SK-N-SH treated with all-trans-retinoic acid at 6 μM for 48 hours (cell line): ENCODE measurements around the gene ITIH1.

Experiments used
- ATAC-seq: fragments of 200-7000 bp; cut with Tn5 transposase; 3 replicates; pipeline ENCODE4 v1.9.1; 2020; ENCODE audit warnings: mild to moderate bottlenecking, moderate library complexity
- ARNTL ChIP-seq: fragments of 450-650 bp; formaldehyde crosslinking; IDR thresholded peaks from 2 replicates; pipeline ENCODE4 v1.5.0; 2020; ENCODE audit warnings: low read depth, mild to moderate bottlenecking, moderate library complexity, borderline replicate concordance
- BACH2 ChIP-seq: fragments of 250-450 bp; sonication (Bioruptor Pico); IDR thresholded peaks from 2 replicates; pipeline ENCODE4 v1.9.0; 2021; ENCODE audit warnings: mild to moderate bottlenecking, borderline replicate concordance
- CSDC2 ChIP-seq: fragments of 250-450 bp; sonication (Bioruptor Pico); IDR thresholded peaks from 2 replicates; pipeline ENCODE4 v1.5.0; 2020; ENCODE audit warnings: mild to moderate bottlenecking, moderate library complexity
- ESRRG ChIP-seq: fragments of 250-450 bp; sonication (Bioruptor Pico); IDR thresholded peaks from 2 replicates; pipeline ENCODE4 v1.6.1; 2021; ENCODE audit warnings: mild to moderate bottlenecking
- GLIS3 ChIP-seq: fragments of 250-450 bp; sonication (Bioruptor Pico); IDR thresholded peaks from 2 replicates; pipeline ENCODE4 v1.5.0; 2020; ENCODE audit warnings: mild to moderate bottlenecking, moderate library complexity
- ISL1 ChIP-seq: fragments of 250-450 bp; sonication (Bioruptor Pico); IDR thresholded peaks from 2 replicates; pipeline ENCODE4 v2.1.2; 2022; ENCODE audit warnings: mild to moderate bottlenecking, moderate library complexity
- OSR1 ChIP-seq: fragments of 250-450 bp; sonication (Bioruptor Pico); IDR thresholded peaks from 2 replicates; pipeline ENCODE4 v1.8.0; 2022; ENCODE audit warnings: moderate library complexity, mild to moderate bottlenecking, inconsistent platforms
- RARB ChIP-seq: fragments of 250-450 bp; sonication (Bioruptor Pico); IDR thresholded peaks from 2 replicates; pipeline ENCODE4 v1.8.0; 2021; ENCODE audit warnings: mild to moderate bottlenecking, moderate library complexity
- SNAI2 ChIP-seq: fragments of 250-450 bp; sonication (Bioruptor Pico); IDR thresholded peaks from 2 replicates; pipeline ENCODE4 v1.5.0; 2020; ENCODE audit warnings: mild to moderate bottlenecking, moderate library complexity
- TCF4 ChIP-seq: fragments of 250-450 bp; sonication (Bioruptor Pico); IDR thresholded peaks from 2 replicates; pipeline ENCODE4 v1.8.0; 2021; ENCODE audit warnings: mild to moderate bottlenecking, moderate library complexity, borderline replicate concordance
- TOX ChIP-seq: fragments of 250-450 bp; sonication (Bioruptor Pico); IDR thresholded peaks from 2 replicates; pipeline ENCODE4 v1.8.0; 2021; ENCODE audit warnings: mild to moderate bottlenecking, moderate library complexity, borderline replicate concordance
- ZFP30 ChIP-seq: fragments of 450-650 bp; formaldehyde crosslinking; IDR thresholded peaks from 2 replicates; pipeline ENCODE4 v1.5.0; 2022; ENCODE audit warnings: mild to moderate bottlenecking, moderate library complexity
- ZNF565 ChIP-seq: fragments of 450-650 bp; formaldehyde crosslinking; conservative IDR thresholded peaks from 2 replicates; pipeline ENCODE4 v1.5.0; 2020; ENCODE audit warnings: low read depth, mild to moderate bottlenecking, moderate library complexity
- TF ChIP-seq, protein P1 (sequence below): fragments of 250-450 bp; sonication (Bioruptor Pico); IDR thresholded peaks from 2 replicates; pipeline ENCODE4 v1.5.1; 2020; ENCODE audit warnings: low read depth, mild to moderate bottlenecking, moderate library complexity
- TF ChIP-seq, protein P2 (sequence below): fragments of 250-450 bp; sonication (Bioruptor Pico); IDR thresholded peaks from 2 replicates; pipeline ENCODE4 v1.5.0; 2020; ENCODE audit warnings: mild to moderate bottlenecking, moderate library complexity

Gene ITIH1

DNA sequence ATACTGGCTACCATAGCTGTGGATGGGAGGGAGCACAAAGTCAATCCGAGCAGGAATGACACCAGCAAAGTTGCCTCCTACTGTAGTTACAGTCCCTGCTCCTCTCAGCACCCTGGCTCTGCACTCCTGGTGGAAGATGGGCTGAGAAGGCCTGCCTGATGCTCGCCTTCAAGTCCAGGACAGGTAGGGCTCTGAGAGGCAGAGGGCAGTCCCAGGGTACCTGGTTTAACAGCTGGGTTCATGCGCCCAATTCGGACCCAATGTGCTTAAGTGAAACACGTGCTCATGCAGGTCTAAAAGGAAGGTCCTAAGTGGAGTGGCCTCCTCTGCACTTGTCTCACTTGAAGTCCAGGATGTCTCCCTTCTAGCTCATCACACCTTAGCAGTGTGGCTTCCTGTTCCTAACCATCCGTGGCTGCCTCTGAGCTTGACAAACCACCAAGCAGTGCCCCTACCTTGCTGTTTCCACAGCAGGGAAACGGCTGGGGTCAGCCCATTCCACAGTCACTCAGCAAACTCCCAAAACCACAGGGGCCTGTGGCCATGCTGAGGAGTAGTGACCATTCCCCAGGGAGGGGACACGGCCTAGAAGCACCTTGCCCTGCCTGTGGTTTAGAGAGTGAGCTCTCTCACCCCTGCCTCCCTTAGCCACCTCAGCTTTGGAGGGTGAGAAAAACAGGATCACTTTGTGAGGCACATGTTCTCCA is 61.3 kb downstream of the ITIH1 start:
- no peak for ATAC-seq
- TF ChIP-seq, protein P1, sequence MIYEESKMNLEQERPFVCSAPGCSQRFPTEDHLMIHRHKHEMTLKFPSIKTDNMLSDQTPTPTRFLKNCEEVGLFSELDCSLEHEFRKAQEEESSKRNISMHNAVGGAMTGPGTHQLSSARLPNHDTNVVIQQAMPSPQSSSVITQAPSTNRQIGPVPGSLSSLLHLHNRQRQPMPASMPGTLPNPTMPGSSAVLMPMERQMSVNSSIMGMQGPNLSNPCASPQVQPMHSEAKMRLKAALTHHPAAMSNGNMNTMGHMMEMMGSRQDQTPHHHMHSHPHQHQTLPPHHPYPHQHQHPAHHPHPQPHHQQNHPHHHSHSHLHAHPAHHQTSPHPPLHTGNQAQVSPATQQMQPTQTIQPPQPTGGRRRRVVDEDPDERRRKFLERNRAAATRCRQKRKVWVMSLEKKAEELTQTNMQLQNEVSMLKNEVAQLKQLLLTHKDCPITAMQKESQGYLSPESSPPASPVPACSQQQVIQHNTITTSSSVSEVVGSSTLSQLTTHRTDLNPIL: no peak
- TF ChIP-seq ZFP30 (CRISPR knock-in tag) (no peak), ARNTL (no peak), ISL1 (CRISPR knock-in tag) (no peak), OSR1 (no peak)
- TF ChIP-seq, protein P2, sequence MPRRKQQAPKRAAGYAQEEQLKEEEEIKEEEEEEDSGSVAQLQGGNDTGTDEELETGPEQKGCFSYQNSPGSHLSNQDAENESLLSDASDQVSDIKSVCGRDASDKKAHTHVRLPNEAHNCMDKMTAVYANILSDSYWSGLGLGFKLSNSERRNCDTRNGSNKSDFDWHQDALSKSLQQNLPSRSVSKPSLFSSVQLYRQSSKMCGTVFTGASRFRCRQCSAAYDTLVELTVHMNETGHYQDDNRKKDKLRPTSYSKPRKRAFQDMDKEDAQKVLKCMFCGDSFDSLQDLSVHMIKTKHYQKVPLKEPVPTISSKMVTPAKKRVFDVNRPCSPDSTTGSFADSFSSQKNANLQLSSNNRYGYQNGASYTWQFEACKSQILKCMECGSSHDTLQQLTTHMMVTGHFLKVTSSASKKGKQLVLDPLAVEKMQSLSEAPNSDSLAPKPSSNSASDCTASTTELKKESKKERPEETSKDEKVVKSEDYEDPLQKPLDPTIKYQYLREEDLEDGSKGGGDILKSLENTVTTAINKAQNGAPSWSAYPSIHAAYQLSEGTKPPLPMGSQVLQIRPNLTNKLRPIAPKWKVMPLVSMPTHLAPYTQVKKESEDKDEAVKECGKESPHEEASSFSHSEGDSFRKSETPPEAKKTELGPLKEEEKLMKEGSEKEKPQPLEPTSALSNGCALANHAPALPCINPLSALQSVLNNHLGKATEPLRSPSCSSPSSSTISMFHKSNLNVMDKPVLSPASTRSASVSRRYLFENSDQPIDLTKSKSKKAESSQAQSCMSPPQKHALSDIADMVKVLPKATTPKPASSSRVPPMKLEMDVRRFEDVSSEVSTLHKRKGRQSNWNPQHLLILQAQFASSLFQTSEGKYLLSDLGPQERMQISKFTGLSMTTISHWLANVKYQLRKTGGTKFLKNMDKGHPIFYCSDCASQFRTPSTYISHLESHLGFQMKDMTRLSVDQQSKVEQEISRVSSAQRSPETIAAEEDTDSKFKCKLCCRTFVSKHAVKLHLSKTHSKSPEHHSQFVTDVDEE (CRISPR knock-in tag): no peak

DNA sequence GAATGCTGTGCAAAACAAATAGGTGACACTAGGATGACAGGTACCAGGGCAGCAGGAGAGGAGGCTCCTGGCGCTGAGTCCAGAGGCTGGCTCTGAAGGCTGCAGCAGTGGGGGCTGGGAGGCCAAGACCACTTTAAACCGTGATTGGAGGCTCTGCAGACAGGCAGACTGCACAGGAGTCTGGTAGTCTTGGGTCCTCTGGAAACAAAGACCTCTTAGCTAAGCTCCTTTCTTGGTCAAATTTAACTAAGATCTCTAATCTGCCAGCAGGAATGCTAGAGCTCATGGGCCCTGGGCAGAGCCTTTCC is 61.8 kb downstream of the ITIH1 start:
- TF ChIP-seq BACH2 (CRISPR knock-in tag) (no peak), ARNTL (no peak), ZFP30 (CRISPR knock-in tag) (no peak), ESRRG (CRISPR knock-in tag) (no peak), CSDC2 (CRISPR knock-in tag) (no peak), GLIS3 (CRISPR knock-in tag) (no peak), ISL1 (CRISPR knock-in tag) (no peak), SNAI2 (CRISPR knock-in tag) (no peak), TCF4 (no peak), RARB (CRISPR knock-in tag) (no peak)
- TF ChIP-seq, protein P1: no peak
- TF ChIP-seq, all 23 proteins: peak for 0
- ATAC-seq: no peak

DNA sequence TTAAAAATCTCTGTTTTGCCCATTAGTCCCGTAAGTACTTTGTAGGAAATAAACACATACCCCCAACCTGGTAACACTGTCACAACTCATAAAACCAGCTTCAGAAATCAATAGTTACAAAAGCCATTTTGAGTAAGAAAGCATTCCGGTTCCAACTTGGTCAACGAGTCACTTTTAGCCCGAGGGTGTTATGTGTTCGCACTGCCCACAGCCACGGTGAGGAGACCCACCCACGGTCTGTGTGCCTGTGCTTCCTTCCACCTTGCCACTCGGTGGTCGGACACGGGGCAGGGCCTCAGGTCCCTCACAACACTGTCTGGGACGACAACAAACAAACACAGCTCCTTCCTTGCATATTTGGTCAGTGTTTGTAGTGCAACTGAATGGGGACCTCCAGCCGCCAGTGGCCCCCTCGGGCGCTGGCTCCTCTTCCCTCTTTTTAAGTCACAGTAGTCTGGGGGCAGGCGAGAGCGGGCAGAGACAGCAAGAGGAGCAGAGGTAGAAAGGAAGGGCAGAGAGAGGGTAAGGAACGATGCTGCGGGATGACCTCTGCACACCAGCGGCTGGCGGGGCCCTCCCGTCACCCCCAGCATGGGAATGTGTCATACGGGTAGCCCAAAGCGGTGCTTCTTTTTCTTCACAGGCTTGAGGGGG is 62.6 kb downstream of the ITIH1 start:
- TF ChIP-seq ZNF565 (CRISPR knock-in tag) (no peak), OSR1 (no peak), ISL1 (CRISPR knock-in tag) (no peak), CSDC2 (CRISPR knock-in tag) (no peak)
- no peak for ATAC-seq

DNA sequence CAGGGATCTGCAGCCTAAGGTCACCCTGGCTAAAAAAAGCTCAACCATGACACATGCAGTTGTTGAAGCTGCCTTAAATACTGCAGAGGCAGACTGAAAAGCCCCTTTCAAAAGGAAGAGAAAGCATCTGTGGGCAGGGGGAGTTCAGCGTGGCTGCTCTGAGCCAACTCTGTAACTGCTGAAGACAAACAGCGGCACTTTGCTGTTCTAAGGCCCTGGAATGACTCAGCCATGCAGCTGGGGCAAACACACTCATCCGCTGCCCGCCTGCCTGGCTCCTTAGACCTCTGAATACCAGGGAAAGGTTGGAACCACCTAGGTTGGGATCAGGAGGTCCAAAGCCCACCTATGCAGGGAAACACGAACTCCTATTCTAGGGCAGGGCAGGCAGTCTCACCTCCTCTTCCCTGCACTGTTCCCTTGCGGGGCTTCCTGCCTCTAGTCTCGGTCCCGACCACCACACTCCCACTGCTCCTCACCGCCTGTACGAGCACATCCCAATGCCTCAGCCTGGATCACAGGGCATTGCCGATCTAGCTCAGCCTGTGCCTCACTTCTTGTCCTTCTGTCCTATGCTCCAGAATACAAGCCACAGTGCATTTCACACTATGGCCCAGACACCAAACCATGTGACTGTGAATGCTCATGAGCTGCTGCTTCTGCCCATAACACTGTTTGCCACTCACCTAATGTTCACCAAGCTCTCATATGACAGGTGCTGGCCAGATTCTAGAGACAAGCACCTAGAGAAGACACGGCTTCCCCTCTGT is 64.0 kb downstream of the ITIH1 start:
- no peak for TF ChIP-seq TOX (CRISPR knock-in tag)
- ATAC-seq: no peak
